SK-N-SH (cell line): ENCODE measurements around the gene RPL28. TPM values are rescaled to one million over a fixed set of nuclear protein-coding genes. Genes with fewer than 3 reads are reported as not detected.

Experiments used
- CTCF ChIA-PET: fragments of 300-600, 350-600 bp; formaldehyde crosslinking; extraction: SDS; loops from one replicate; lab custom pipeline; 2021; lab: Yijun Ruan, JAX
- POLR2A ChIA-PET: fragments of 350-600 bp; sonication (Branson Sonifier 250); formaldehyde crosslinking; extraction: SDS; loops from one replicate; lab custom pipeline; 2020; ENCODE audit warnings: antibody characterized with exemption, inconsistent platforms; lab: Yijun Ruan, JAX
- DNase-seq: peaks from one replicate; pipeline ENCODE4 v3.0.0; 2012
- H2AFZ ChIP-seq: fragments of 200-600 bp; sonication (generic); 2 replicates; pipeline ENCODE4 v1.8.1; 2016; ENCODE audit warnings: antibody characterized with exemption, mild to moderate bottlenecking, low read depth
- H3F3A ChIP-seq: fragments of 200-600 bp; sonication (generic); replicated peaks from 2 replicates; pipeline ENCODE3; 2016; ENCODE audit warnings: antibody characterized with exemption, mild to moderate bottlenecking; ENCODE audit not compliant: insufficient read depth
- H3K27ac ChIP-seq, 2 experiments: fragments of 200-500 bp in 1 of 2; fragments of 200-600 bp in 1 of 2; sonication (Bioruptor generic) in 1 of 2; sonication (generic), shearing (Covaris generic) in 1 of 2; 2 replicates each; pipeline versions ENCODE4 v1.5.1 to v1.6.1; 2014 to 2016; ENCODE audit warnings: low read depth in 2 of 2, inconsistent platforms in 1 of 2, low read length in 1 of 2, mild to moderate bottlenecking in 1 of 2, mixed read lengths in 1 of 2
- H3K27me3 ChIP-seq: fragments of 200-600 bp; sonication (generic), shearing (Covaris generic); 2 replicates; pipeline ENCODE4 v1.6.1; 2016; ENCODE audit warnings: mixed run types; ENCODE audit not compliant: insufficient read depth
- H3K36me3 ChIP-seq, 2 experiments: fragments of 200-500 bp in 1 of 2; fragments of 200-600 bp in 1 of 2; sonication (Bioruptor generic) in 1 of 2; sonication (generic) in 1 of 2; replicated peaks in 1 of 2; 2 replicates each; pipeline versions ENCODE3 to v1.5.1; 2014 to 2016; ENCODE audit warnings: low read length in 1 of 2, mild to moderate bottlenecking in 1 of 2; ENCODE audit not compliant: insufficient read depth in 2 of 2, control insufficient read depth in 1 of 2
- H3K4me1 ChIP-seq, 2 experiments: fragments of 200-500 bp in 1 of 2; fragments of 200-600 bp in 1 of 2; sonication (Bioruptor generic) in 1 of 2; sonication (generic), shearing (Covaris generic) in 1 of 2; 2 replicates each; pipeline versions ENCODE4 v1.5.1 to v1.6.1; 2014 to 2016; ENCODE audit warnings: low read depth in 1 of 2, low read length in 1 of 2, mixed run types in 1 of 2; ENCODE audit not compliant: insufficient read depth in 2 of 2, control insufficient read depth in 1 of 2
- H3K4me2 ChIP-seq: fragments of 200-600 bp; sonication (generic), shearing (Covaris generic); 2 replicates; pipeline ENCODE4 v1.6.1; 2017; ENCODE audit warnings: mixed run types
- H3K4me3 ChIP-seq, 2 experiments: fragments of 200-500 bp in 1 of 2; fragments of 200-600 bp in 1 of 2; sonication (Bioruptor generic) in 1 of 2; sonication (generic), shearing (Covaris generic) in 1 of 2; 2 replicates each; pipeline versions ENCODE4 v1.5.1 to v1.8.1; 2014 to 2016; ENCODE audit warnings: low read depth in 2 of 2, inconsistent platforms in 1 of 2, low read length in 1 of 2, mild to moderate bottlenecking in 1 of 2, mixed read lengths in 1 of 2, moderate library complexity in 1 of 2
- H3K79me2 ChIP-seq: fragments of 200-600 bp; sonication (generic); 2 replicates; pipeline ENCODE4 v1.8.1; 2017; ENCODE audit warnings: mild to moderate bottlenecking; ENCODE audit not compliant: insufficient read depth
- H3K9ac ChIP-seq: fragments of 200-600 bp; sonication (generic); 2 replicates; pipeline ENCODE4 v1.6.1; 2017; ENCODE audit warnings: mixed run types
- H3K9me2 ChIP-seq: fragments of 200-600 bp; sonication (generic); 2 replicates; pipeline ENCODE4 v1.6.1; 2017; ENCODE audit warnings: mixed run types
- H3K9me3 ChIP-seq: fragments of 200-600 bp; sonication (generic); 2 replicates; pipeline ENCODE4 v1.6.1; 2017; ENCODE audit warnings: mixed run types, mild to moderate bottlenecking, moderate library complexity
- H4K20me1 ChIP-seq: fragments of 200-600 bp; sonication (generic); 2 replicates; pipeline ENCODE4 v1.6.1; 2017; ENCODE audit warnings: mild to moderate bottlenecking, mixed run types; ENCODE audit not compliant: insufficient read depth
- CHD2 ChIP-seq: fragments of 150-350 bp; IDR thresholded peaks from 2 replicates; pipeline ENCODE4 v1.6.1; 2018; ENCODE audit warnings: low read length; ENCODE audit not compliant: partially characterized antibody
- FOSL2 ChIP-seq: IDR thresholded peaks from 2 replicates; pipeline ENCODE4 v1.4.0; 2012; ENCODE audit warnings: low read depth, mild to moderate bottlenecking, moderate library complexity, borderline replicate concordance
- FOXJ3 ChIP-seq: sonication (generic); formaldehyde crosslinking; IDR thresholded peaks from 2 replicates; pipeline ENCODE4 v1.5.1; 2020; ENCODE audit warnings: mild to moderate bottlenecking, missing genetic modification reagents
- GABPA ChIP-seq: IDR thresholded peaks from 2 replicates; pipeline ENCODE4 v1.4.0; 2012; ENCODE audit warnings: low read depth, mild to moderate bottlenecking
- JUND ChIP-seq: IDR thresholded peaks from 2 replicates; pipeline ENCODE4 v1.4.0; 2012
- MEF2A ChIP-seq: IDR thresholded peaks from 2 replicates; pipeline ENCODE4 v1.4.0; 2012; ENCODE audit warnings: low read depth, borderline replicate concordance
- NRF1 ChIP-seq: IDR thresholded peaks from 2 replicates; pipeline ENCODE4 v1.6.1; 2012; ENCODE audit warnings: low read depth, mild to moderate bottlenecking, low read length
- POLR2AphosphoS5 ChIP-seq: IDR thresholded peaks from 2 replicates; pipeline ENCODE4 v1.6.1; 2012; ENCODE audit warnings: low read depth, low read length
- RCOR1 ChIP-seq: fragments of 150-350 bp; IDR thresholded peaks from 2 replicates; pipeline ENCODE4 v1.6.1; 2017; ENCODE audit warnings: antibody characterized with exemption, low read length
- RXRA ChIP-seq: IDR thresholded peaks from 2 replicates; pipeline ENCODE4 v1.4.0; 2012; ENCODE audit warnings: low read depth, mild to moderate bottlenecking, borderline replicate concordance
- SMC3 ChIP-seq: IDR thresholded peaks from 2 replicates; pipeline ENCODE4 v1.6.1; 2012; ENCODE audit warnings: low read depth, low read length, improper control_type of control experiment
- TAF1 ChIP-seq: IDR thresholded peaks from 2 replicates; pipeline ENCODE4 v1.6.1; 2012; ENCODE audit warnings: low read depth, mild to moderate bottlenecking, low read length, moderate library complexity, borderline replicate concordance
- TCF12 ChIP-seq: IDR thresholded peaks from 2 replicates; pipeline ENCODE4 v1.4.0; 2012
- TEAD4 ChIP-seq: IDR thresholded peaks from 2 replicates; pipeline ENCODE4 v1.4.0; 2012; ENCODE audit warnings: mild to moderate bottlenecking, borderline replicate concordance; ENCODE audit not compliant: insufficient read depth
- WGBS: methylation state at CpG from one replicate; pipeline ENCODE4 v1.1.6; 2017; ENCODE audit warnings: low lambda C conversion rate; 5-methylcytosine and 5-hydroxymethylcytosine counted together
- polyA plus RNA-seq, 3 experiments: library from polyadenylated mRNA; depleted of rRNA; stranded (reverse); fragments of >200 nt; gene quantifications; 2 replicates each; pipeline ENCODE4 v1.2.3, GENCODE V29; 2012
- TF ChIP-seq, protein P1 (sequence below): fragments of 150-350 bp; IDR thresholded peaks from 2 replicates; pipeline ENCODE4 v1.6.1; 2016; ENCODE audit warnings: mild to moderate bottlenecking, low read depth, low read length
- TF ChIP-seq, protein P2 (sequence below): IDR thresholded peaks from 2 replicates; pipeline ENCODE4 v1.4.0; 2012; ENCODE audit warnings: low read depth, borderline replicate concordance
- TF ChIP-seq, protein P3 (sequence below): IDR thresholded peaks from 2 replicates; pipeline ENCODE4 v1.4.0; 2012; ENCODE audit warnings: low read depth
- TF ChIP-seq, protein P4 (sequence below): IDR thresholded peaks from 2 replicates; pipeline ENCODE4; 2012
- TF ChIP-seq, protein P5 (sequence below): IDR thresholded peaks from 2 replicates; pipeline ENCODE4 v1.6.1; 2012; ENCODE audit warnings: mild to moderate bottlenecking, low read depth, low read length, moderate library complexity

RPL28 gene
- polyA plus RNA-seq, 1 of the 3 experiments (the other 2 are of a cell fraction): 2,368 TPM

DNA sequence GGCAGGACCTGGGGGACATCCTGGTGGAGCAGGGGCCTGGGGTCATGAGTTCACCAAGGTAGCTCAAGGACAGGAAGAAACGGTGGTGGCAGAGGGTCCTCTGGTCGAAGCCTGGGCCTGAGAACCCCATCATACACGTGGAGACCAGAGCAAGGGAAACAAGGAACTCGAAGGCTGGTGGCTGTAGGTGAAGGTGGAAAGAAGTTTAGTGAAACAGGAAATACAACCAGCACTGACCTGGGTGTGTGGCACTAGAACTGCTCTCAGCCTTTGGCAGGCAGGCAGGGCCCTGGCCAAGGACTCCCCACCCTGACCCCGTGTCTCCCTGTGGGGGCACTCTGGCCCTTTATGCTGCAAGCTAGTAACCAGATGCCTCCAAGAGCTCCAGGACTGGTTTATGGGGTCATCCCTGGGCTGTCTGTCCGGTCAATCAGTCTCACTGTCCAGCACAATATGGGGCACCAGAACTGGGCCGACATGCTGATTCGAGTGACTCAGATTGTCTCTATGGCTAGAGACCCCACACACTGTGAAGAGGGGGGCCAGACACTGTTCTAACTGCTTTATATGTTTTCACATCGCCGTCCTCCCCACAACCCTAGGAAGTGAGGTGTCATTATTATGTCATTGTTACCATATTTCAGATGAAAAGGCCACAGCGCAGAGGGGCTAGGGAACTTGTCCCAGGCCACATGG is 35.0 kb upstream of the RPL28 start:
- POLR2A ChIA-PET: interaction anchor here (0.5 kb wide), 1 partner anchor 10 kb away, joined by 3 read pairs; no protein-coding TSS in a partner anchor
- Histone ChIP-seq H3K27me3 (peaks cover 31% of the 10 kb centered on the region), H3K27ac (no peak overlapping the region), H3F3A (peaks cover 11% of the 10 kb centered on the region), H3K4me3 (no peak overlapping the region), H3K79me2 (no peaks in the 10 kb centered on the region), H4K20me1 (no peaks in the 10 kb centered on the region), H2AFZ (no peak overlapping the region), H3K4me1 (peaks cover 0 to 17% of the 10 kb centered on the region in 2 experiments; a peak in 1 of 4 replicates), H3K9me3 (no peaks in the 10 kb centered on the region), H3K36me3 (no peaks in the 10 kb centered on the region), H3K9me2 (no peaks in the 10 kb centered on the region), H3K4me2 (no peak overlapping the region), H3K9ac (no peak overlapping the region)
- TF ChIP-seq, protein P1, sequence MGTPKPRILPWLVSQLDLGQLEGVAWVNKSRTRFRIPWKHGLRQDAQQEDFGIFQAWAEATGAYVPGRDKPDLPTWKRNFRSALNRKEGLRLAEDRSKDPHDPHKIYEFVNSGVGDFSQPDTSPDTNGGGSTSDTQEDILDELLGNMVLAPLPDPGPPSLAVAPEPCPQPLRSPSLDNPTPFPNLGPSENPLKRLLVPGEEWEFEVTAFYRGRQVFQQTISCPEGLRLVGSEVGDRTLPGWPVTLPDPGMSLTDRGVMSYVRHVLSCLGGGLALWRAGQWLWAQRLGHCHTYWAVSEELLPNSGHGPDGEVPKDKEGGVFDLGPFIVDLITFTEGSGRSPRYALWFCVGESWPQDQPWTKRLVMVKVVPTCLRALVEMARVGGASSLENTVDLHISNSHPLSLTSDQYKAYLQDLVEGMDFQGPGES: no peak
- TF ChIP-seq POLR2AphosphoS5 (no peak), SMC3 (no peak), JUND (no peak), RCOR1 (no peak), FOSL2 (no peak), CHD2 (no peak), RXRA (no peak), FOXJ3 (CRISPR knock-in tag) (no peak), TEAD4 (no peak), MEF2A (no peak), TAF1 (no peak), TCF12 (no peak), GABPA (no peak), NRF1 (no peak)
- TF ChIP-seq, protein P2, sequence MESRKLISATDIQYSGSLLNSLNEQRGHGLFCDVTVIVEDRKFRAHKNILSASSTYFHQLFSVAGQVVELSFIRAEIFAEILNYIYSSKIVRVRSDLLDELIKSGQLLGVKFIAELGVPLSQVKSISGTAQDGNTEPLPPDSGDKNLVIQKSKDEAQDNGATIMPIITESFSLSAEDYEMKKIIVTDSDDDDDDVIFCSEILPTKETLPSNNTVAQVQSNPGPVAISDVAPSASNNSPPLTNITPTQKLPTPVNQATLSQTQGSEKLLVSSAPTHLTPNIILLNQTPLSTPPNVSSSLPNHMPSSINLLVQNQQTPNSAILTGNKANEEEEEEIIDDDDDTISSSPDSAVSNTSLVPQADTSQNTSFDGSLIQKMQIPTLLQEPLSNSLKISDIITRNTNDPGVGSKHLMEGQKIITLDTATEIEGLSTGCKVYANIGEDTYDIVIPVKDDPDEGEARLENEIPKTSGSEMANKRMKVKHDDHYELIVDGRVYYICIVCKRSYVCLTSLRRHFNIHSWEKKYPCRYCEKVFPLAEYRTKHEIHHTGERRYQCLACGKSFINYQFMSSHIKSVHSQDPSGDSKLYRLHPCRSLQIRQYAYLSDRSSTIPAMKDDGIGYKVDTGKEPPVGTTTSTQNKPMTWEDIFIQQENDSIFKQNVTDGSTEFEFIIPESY: no peak
- TF ChIP-seq, protein P3, sequence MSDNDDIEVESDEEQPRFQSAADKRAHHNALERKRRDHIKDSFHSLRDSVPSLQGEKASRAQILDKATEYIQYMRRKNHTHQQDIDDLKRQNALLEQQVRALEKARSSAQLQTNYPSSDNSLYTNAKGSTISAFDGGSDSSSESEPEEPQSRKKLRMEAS: no peak
- TF ChIP-seq, protein P4, sequence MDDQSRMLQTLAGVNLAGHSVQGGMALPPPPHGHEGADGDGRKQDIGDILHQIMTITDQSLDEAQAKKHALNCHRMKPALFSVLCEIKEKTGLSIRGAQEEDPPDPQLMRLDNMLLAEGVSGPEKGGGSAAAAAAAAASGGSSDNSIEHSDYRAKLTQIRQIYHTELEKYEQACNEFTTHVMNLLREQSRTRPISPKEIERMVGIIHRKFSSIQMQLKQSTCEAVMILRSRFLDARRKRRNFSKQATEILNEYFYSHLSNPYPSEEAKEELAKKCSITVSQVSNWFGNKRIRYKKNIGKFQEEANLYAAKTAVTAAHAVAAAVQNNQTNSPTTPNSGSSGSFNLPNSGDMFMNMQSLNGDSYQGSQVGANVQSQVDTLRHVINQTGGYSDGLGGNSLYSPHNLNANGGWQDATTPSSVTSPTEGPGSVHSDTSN: no peak
- TF ChIP-seq, protein P5, sequence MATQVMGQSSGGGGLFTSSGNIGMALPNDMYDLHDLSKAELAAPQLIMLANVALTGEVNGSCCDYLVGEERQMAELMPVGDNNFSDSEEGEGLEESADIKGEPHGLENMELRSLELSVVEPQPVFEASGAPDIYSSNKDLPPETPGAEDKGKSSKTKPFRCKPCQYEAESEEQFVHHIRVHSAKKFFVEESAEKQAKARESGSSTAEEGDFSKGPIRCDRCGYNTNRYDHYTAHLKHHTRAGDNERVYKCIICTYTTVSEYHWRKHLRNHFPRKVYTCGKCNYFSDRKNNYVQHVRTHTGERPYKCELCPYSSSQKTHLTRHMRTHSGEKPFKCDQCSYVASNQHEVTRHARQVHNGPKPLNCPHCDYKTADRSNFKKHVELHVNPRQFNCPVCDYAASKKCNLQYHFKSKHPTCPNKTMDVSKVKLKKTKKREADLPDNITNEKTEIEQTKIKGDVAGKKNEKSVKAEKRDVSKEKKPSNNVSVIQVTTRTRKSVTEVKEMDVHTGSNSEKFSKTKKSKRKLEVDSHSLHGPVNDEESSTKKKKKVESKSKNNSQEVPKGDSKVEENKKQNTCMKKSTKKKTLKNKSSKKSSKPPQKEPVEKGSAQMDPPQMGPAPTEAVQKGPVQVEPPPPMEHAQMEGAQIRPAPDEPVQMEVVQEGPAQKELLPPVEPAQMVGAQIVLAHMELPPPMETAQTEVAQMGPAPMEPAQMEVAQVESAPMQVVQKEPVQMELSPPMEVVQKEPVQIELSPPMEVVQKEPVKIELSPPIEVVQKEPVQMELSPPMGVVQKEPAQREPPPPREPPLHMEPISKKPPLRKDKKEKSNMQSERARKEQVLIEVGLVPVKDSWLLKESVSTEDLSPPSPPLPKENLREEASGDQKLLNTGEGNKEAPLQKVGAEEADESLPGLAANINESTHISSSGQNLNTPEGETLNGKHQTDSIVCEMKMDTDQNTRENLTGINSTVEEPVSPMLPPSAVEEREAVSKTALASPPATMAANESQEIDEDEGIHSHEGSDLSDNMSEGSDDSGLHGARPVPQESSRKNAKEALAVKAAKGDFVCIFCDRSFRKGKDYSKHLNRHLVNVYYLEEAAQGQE: no peak
- CTCF ChIA-PET: interaction anchor here (0.6 to 1.0 kb wide), 4 partner anchors 12 to 59 kb away, joined by 3 read pairs; no protein-coding TSS in a partner anchor
- WGBS: 86% methylated on average over 8 of the region's 11 CpGs
- no peak for DNase-seq
